Activated effector memory CD4-positive, alpha-beta T cell treated with Interleukin-2 at 50 U/mL for 16 hours (primary cell): ENCODE results near the gene ZFYVE1.

Experiments used
- DNase-seq: peaks from one replicate; pipeline ENCODE4 v3.0.0-alpha.2; 2020

ZFYVE1 gene

GRCh38 chr14:72952171-72952570 is 74.7 kb downstream of the ZFYVE1 start:
- DNase-seq, result no peak

- DNase-seq, result peak; percentile 34
These were observed 78.3 kb downstream of the ZFYVE1 start for GRCh38 chr14:72948481-72949138.

GRCh38 chr14:72947366-72948160 is 79.3 kb downstream of the ZFYVE1 start:
- DNase-seq, result no peak

- no peak for DNase-seq
These were observed 80.4 kb downstream of the ZFYVE1 start for GRCh38 chr14:72946491-72946890.

GRCh38 chr14:72945356-72946027 is 81.4 kb downstream of the ZFYVE1 start:
- DNase-seq, result no peak

GRCh38 chr14:72943876-72944430 is 83.0 kb downstream of the ZFYVE1 start:
- no peak for DNase-seq

GRCh38 chr14:72942934-72943333 is 84.0 kb downstream of the ZFYVE1 start:
- no peak for DNase-seq

- no peak for DNase-seq
These were observed 85.5 kb downstream of the ZFYVE1 start for GRCh38 chr14:72941286-72941985.

GRCh38 chr14:72939630-72940029 is 87.3 kb downstream of the ZFYVE1 start:
- DNase-seq, result no peak

GRCh38 chr14:72932893-72933292 is 94.0 kb downstream of the ZFYVE1 start:
- DNase-seq, result no peak

- no peak for DNase-seq
These were observed 97.4 kb downstream of the ZFYVE1 start for GRCh38 chr14:72929316-72930080.

GRCh38 chr14:72928872-72929271 is 98.0 kb downstream of the ZFYVE1 start:
- DNase-seq, result no peak

- DNase-seq, result peak; percentile 92
These were observed 100.4 kb downstream of the ZFYVE1 start, which contains the start of gene DCAF4 for GRCh38 chr14:72926292-72927028. Gene DCAF4 (plus strand): TSS chr14:72926464. CDS start chr14:72937979, 11,515 bp downstream.

GRCh38 chr14:72925815-72926291 is 101.1 kb downstream of the ZFYVE1 start:
- no peak for DNase-seq

- DNase-seq, result no peak
These were observed 101.6 kb downstream of the ZFYVE1 start for GRCh38 chr14:72925171-72925759.

GRCh38 chr14:72924337-72924736 is 102.6 kb downstream of the ZFYVE1 start:
- DNase-seq, result no peak

- no peak for DNase-seq
These were observed 105.5 kb downstream of the ZFYVE1 start for GRCh38 chr14:72921396-72921795.

GRCh38 chr14:72920008-72920407 is 106.9 kb downstream of the ZFYVE1 start:
- DNase-seq, result no peak
